Nasal cavity respiratory epithelium epithelial cell of viscerocranial mucosa (primary cell): Measurements from ENCODE around the gene BYSL. TPM values are rescaled to one million over a fixed set of nuclear protein-coding genes. Genes with fewer than 3 reads are reported as not detected.

Experiments used
- total RNA-seq: library from RNA; depleted of rRNA; stranded (reverse); fragments of >200 nt; gene quantifications from 2 replicates; pipeline ENCODE4 v1.2.3, GENCODE V29; 2014

BYSL gene
- total RNA-seq = 27.0 and 32.9 TPM in 2 replicates

DNA sequence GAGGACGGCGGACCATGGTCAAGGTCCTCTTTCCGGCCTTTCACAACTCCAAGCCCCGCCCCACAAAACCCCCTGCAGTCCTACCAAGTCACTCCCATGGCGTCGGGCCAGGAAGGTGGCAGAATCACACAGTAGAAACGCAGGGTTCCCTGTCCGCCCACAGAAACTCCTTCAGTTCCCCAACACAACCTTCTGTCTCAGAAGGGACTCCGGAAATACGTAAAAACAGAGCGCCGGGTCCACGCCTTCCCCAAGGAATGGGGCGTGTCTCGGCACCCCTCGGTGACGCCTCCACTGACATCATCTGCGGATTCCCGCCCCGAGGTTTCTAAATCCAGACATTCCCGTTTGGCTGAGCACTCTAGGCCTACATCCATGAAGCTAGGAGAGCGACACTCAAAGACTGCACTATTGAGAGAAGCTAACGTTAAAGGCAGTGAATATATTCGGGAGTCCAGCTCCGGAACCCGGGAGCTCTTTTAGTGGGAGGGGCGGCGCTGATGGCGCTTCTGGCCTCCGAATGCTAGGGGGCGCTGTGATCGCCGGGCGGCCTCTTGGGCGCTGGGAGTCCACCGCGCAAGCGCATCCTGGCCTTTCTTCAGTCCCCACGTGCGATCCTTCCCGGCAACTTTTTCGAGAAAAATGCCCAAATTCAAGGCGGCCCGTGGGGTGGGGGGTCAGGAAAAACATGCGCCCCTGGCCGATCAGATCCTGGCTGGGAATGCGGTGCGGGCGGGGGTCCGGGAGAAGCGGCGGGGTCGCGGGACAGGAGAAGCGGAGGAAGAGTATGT is at the start of gene BYSL, which contains the start of gene MED20:
Gene BYSL (plus strand): TSS at position 579 of the 791 bp plus-strand sequence. CDS start 64 bp downstream, at position 643.
Gene MED20 (minus strand): TSS at position 219 of the 791 bp plus-strand sequence. CDS start 121 bp downstream, at position 98.

DNA sequence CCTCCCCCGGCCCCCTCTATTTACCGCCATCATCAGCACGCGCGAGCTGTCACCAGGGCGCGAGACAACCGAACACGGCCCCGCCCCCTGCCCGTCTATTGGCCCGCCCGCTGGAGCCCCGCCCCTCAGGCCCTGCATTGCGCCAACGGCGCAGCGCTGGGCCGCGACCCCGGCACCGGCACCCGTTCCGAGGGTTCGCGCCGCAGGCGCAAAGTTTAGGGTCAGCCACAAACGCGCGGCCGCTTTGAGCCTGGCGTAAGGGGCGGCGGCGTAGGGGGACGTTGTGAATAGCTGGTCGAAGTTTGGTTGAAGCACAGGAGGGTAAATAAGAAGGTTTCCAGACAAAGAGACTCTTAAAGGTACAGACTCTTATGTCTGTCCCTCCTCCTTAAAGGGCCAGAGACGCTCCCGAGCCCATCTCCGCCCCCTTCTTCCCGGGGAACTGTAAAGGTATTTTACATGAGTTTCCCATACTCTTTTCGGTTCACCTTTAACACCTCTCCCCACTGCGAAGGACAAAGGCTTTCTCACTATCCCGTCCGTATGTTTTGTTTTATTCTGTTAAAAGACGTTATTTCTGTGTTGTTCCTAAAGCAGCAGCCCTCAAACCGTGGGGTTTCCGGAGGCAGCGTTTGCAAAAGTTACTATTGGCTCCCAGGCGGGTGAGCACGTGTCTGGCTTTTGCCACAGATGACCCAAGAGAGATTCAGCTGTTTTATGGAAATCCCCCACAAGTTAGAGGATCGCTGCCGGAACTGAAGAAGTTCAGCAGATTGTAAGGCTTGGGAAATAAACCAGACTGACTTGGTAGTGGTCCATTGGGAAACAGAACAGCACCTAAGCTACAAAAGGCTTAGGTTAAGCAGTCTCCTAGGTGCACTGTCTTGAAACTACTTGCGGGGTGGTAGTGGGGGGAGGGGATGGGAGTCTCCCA is 25.7 kb upstream of the BYSL start, which contains the start of gene USP49:
Gene USP49 (minus strand): TSS at position 76 of the 934 bp plus-strand sequence. CDS start 88,392 bp downstream, outside the sequence.

GRCh38 chr6:41941280-41942066 is 20.2 kb downstream of the BYSL start, which contains the start of gene CCND3:
TSS of gene CCND3 (minus strand) at chr6:41941808. CDS start at chr6:41941649, 159 bp downstream.

Other genes with a start within 250 kb of the BYSL start
- 6.5 and 13.6 TPM in 2 replicates for gene TFEB, start 185.9 kb upstream of the BYSL start, total RNA-seq
- not detected in 2 replicates for gene PGC, start 174.1 kb upstream of the BYSL start, total RNA-seq
- gene FRS3, start 141.6 kb upstream of the BYSL start, total RNA-seq = 0.34 and 1.1 TPM in 2 replicates
- gene PRICKLE4, start 140.7 kb upstream of the BYSL start, total RNA-seq = under 0.01 and 1.1 TPM in 2 replicates
- gene TOMM6, start 133.8 kb upstream of the BYSL start, total RNA-seq = 41.9 and 47.8 TPM in 2 replicates
- 2.1 and 3.6 TPM in 2 replicates for gene USP49, start 26.1 kb upstream of the BYSL start, total RNA-seq
- gene MED20, start 360 bp upstream of the BYSL start, total RNA-seq = 30.5 and 40.0 TPM in 2 replicates
- gene CCND3, start 20.3 kb downstream of the BYSL start, total RNA-seq = 7.9 and 38.7 TPM in 2 replicates
- 11.6 and 16.2 TPM in 2 replicates for gene TAF8, start 129.0 kb downstream of the BYSL start, total RNA-seq
- gene C6orf132, start 221.1 kb downstream of the BYSL start, total RNA-seq = 35.9 and 43.1 TPM in 2 replicates